Anterior cingulate cortex (tissue), 58 donors: ENCODE results near the gene CHDH.

Experiments used
- DNase-seq, 58 donors: peaks; one replicate each; lab custom pipeline; 2025; lab: John Stamatoyannopoulos, UW

The CHDH gene

GRCh38 chr3:53768478-53769459 is 77.5 kb downstream of the CHDH start:
- no peak for DNase-seq

- no peak for DNase-seq
Observed at GRCh38 chr3:53766706-53767105, 79.5 kb downstream of the CHDH start.

GRCh38 chr3:53765753-53766152 is 80.5 kb downstream of the CHDH start:
- DNase-seq, result no peak

GRCh38 chr3:53764026-53764775 is 82.0 kb downstream of the CHDH start:
- no peak for DNase-seq

- no peak for DNase-seq
Observed at GRCh38 chr3:53763353-53763752, 82.9 kb downstream of the CHDH start.
